Progenitor cell of endocrine pancreas (in vitro differentiated cells): ENCODE measurements around the gene RAD51B. TPM values are rescaled to one million over a fixed set of nuclear protein-coding genes. Genes with fewer than 3 reads are reported as not detected.

ENCODE experiments used
- DNase-seq: peaks from one replicate; pipeline ENCODE4 v3.0.0; 2021; ENCODE audit warnings: low spot score; ENCODE audit not compliant: unreplicated experiment
- H3K27ac Mint-ChIP-seq: 2 replicates; pipeline ENCODE4 v1.8.0; 2021; ENCODE audit warnings: mild to moderate bottlenecking, moderate library complexity, mixed read lengths
- H3K27me3 Mint-ChIP-seq: 2 replicates; pipeline ENCODE4 v1.8.0; 2021; ENCODE audit warnings: mixed read lengths
- H3K36me3 Mint-ChIP-seq: 2 replicates; pipeline ENCODE4 v1.8.0; 2022; ENCODE audit warnings: mixed read lengths; ENCODE audit not compliant: insufficient read depth
- H3K4me1 Mint-ChIP-seq: 2 replicates; pipeline ENCODE4 v1.8.0; 2021; ENCODE audit warnings: low read depth, mixed read lengths
- H3K4me3 Mint-ChIP-seq: 2 replicates; pipeline ENCODE4 v1.8.0; 2021; ENCODE audit warnings: low read depth, mild to moderate bottlenecking, moderate library complexity, mixed read lengths
- H3K9me3 Mint-ChIP-seq: 2 replicates; pipeline ENCODE4 v1.8.0; 2021; ENCODE audit warnings: low read depth, mixed read lengths
- CTCF ChIP-seq: fragments of 200-600 bp; sonication (generic); IDR thresholded peaks from one replicate; pipeline ENCODE4 v1.5.0; 2021; ENCODE audit warnings: antibody characterized with exemption, mild to moderate bottlenecking; ENCODE audit not compliant: unreplicated experiment
- total RNA-seq: library from RNA; stranded (reverse); gene quantifications from 2 replicates; pipeline ENCODE4 v1.2.1, GENCODE V29; 2021

Gene RAD51B
- total RNA-seq, 1 donor from 2014 or later, result 24.7 TPM

DNA sequence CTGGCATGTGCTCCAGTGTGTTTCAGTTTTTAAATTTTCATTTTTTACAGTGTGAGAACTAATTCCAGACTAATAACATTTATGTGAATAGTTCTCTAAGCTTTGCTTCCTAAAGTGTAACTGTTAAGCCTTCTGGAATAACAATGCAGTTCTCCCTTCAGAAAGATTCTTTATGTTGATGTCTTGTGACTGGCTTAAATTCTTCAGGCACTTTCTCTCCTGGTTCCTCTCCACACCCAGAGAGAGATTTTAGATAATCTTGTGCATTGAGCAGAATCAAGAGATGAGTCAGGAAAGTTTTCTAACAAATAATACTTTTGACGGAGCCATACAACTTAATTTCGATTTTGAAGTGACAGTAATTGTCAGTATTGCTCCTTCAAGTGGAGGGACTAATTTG, 118.5 kb downstream of the RAD51B start:
- Mint-ChIP-seq H3K9me3 (no peaks in the 10 kb centered on the region), H3K36me3 (no peaks in the 10 kb centered on the region), H3K27ac (no peak overlapping the region), H3K4me3 (no peak overlapping the region), H3K27me3 (no peaks in the 10 kb centered on the region), H3K4me1 (peaks cover 38% of the 10 kb centered on the region)
- TF ChIP-seq CTCF, result no peak
- DNase-seq, result no peak

DNA sequence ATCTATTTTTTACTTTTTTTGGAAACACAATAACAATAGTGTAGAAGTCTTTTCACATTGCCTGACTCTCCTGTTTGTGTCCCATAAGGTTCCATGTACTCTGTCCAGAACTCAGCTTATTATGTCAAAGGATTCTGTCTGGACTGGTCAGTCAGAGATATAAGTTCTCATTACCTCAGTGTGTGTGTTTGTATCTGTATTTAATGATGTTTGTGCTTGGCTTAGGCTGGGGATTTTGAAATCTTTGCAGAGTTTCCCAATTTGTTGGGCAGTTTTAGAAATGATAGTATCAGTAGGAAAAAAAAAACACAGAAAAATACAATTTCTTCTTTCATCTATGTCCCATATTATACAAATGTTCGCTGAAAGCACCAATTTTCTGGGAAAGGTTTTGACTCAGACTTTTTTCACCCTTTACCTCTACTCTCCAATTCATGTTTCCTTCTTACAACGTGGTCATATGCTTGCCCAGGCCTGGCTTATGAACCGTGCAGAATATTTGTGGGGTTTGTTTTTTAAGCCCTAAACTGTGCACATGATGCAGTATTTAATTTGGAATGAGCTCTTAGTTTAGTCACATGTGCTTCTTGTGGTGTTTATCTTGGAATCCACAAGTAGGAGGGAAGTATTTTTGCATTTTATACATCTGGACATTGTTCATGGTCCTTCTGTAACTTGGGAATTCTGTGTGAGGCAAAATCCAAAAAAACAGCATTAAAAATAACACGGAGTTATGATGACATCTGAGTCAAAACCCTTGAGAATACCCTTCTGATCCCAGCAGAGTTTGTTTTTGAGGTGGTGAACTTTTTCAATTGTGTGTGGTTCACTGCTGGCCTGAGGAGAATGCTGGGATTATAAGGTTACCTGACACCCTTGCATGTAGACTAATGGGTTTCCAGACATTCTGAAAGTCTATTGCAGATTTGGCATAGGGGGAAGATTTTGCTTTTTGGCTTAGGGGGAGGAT, 121.2 kb downstream of the RAD51B start:
- H3K4me3 Mint-ChIP-seq, result no peak overlapping the region

DNA sequence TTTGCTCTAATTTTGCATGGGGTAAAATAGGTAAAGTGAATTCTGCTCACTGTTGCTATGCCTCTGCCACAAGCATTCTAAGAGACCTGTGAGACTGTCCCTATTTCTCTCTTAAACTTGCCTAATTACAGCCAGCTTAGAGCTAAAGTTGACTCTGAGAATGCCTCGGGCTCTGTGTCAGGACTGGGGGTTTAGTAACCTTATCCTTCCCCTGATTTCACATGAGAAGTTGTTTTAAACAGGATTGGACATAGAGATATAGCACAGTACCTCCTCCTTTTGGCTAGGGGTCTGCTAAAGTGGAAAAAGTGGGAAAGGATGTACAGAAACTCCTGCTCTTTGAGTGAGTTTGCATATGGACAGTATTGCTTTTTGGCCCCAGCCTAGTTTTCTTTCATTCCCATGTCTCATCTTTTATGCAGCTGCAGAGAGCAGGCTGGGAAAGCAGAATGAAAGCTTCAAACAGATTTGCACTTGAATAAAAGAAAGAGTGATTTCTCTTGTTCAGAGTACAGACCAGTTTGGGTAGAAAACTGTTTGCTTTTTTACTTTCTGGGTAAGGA, 122.0 kb downstream of the RAD51B start:
- no peak for DNase-seq
- Mint-ChIP-seq H3K4me1 (peaks cover 42% of the 10 kb centered on the region), H3K36me3 (peaks cover 2% of the 10 kb centered on the region), H3K9me3 (peaks cover 3% of the 10 kb centered on the region), H3K27me3 (no peaks in the 10 kb centered on the region), H3K27ac (peak overlapping the region; percentile 92), H3K4me3 (peak overlapping the region; percentile 29)
- TF ChIP-seq CTCF, result no peak

More for the DNA sequence above, 121.2 kb downstream of the RAD51B start:
- no peak for TF ChIP-seq CTCF
- Mint-ChIP-seq H3K9me3 (peaks cover 3% of the 10 kb centered on the region), H3K36me3 (peaks cover 2% of the 10 kb centered on the region), H3K27ac (peak overlapping the region; percentile 92), H3K4me1 (peaks cover 43% of the 10 kb centered on the region), H3K27me3 (no peaks in the 10 kb centered on the region)
- no peak for DNase-seq

DNA sequence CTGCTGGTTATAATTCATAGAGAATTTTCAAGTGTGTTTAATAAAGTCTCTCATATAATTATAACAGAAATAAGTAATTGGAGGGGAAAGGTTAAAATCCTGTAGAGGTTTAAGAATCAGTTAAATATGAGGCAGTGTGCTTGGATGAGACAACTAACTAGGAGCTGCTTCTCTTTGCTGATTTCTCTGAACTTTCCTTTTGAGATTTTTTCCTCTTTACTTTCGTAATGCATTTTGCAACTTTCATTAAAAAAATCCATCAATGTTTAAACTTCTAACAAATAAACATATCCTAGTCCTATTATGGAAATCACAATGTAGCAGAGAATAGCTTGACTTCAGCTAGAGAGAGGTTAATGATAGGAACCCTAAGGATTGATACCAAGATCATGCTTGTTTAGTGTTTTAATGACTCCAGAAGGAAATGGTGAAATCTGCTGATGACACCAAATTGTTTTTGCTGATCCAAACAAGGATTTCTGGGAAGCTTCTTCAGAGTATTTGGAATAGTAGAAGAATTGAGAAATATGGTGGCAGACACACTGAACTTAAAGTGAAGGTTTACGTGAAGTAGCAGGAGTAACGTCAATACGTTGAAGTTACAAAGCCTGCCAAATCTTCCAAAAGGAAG, 122.6 kb downstream of the RAD51B start:
- Mint-ChIP-seq H3K4me3 (peak overlapping the region; percentile 29), H3K9me3 (peaks cover 3% of the 10 kb centered on the region), H3K36me3 (peaks cover 2% of the 10 kb centered on the region), H3K4me1 (peaks cover 42% of the 10 kb centered on the region), H3K27ac (peak overlapping the region; percentile 92), H3K27me3 (no peaks in the 10 kb centered on the region)
- no peak for TF ChIP-seq CTCF
- DNase-seq, result no peak

DNA sequence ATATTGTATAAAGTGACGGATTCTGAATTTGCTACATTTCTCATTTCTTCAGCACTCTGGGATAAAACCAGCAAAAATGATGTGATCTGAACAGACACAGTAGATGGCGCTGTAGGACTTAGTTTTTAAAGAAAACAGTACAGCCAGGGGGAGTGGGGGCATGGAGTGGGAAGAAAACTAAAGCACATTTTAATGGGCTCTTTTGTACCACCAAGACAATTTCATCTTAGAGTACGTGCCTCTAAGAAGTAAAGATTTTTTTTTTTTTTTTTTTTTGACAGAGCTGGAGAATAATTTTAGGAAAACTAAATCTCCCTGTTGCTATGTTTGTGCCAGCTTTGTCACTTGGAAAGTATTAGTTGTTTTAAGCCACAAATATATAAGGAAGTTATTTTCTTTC, 124.4 kb downstream of the RAD51B start:
- no peak overlapping the region for H3K4me3 Mint-ChIP-seq
- TF ChIP-seq CTCF, result peak; percentile 78
- peaks cover 3% of the 10 kb centered on the region for H3K9me3 Mint-ChIP-seq
- peaks cover 46% of the 10 kb centered on the region for H3K4me1 Mint-ChIP-seq
- H3K27me3 Mint-ChIP-seq, result no peaks in the 10 kb centered on the region
- DNase-seq, result peak; percentile 51
- H3K36me3 Mint-ChIP-seq, result peaks cover 3% of the 10 kb centered on the region
- peak overlapping the region; percentile 83 for H3K27ac Mint-ChIP-seq
